ENCODE data around the gene PCDHGB6. TPM values are rescaled to one million over a fixed set of nuclear protein-coding genes. Genes with fewer than 3 reads are reported as not detected.

PCDHGB6 gene
- total RNA-seq, 2 experiments from 2014 or later: 0.06 TPM; not detected in 1

GRCh38 chr5:141388661-141389060 lies 19.2 kb upstream of the PCDHGB6 start:
- Mint-ChIP-seq H3K36me3 (ENCODE audit: low read depth) (peaks cover 33% of the 10 kb centered on the region), H3K27ac (no peak overlapping the region), H3K9me3 (peaks cover 30% of the 10 kb centered on the region), H3K4me1 (ENCODE audit: low read depth) (no peaks in the 10 kb centered on the region), H3K27me3 (peaks cover 89% of the 10 kb centered on the region), H3K4me3 (no peak overlapping the region)
- no peak for TF ChIP-seq CTCF (IDR thresholded peaks at IDR 0.05)
- peaks cover 57 to 88% of the 10 kb centered on the region in 2 experiments for H3K27me3 ChIP-seq (ENCODE audit: control insufficient read depth in 1 of 2, insufficient read depth in 2 of 2, low read length in 2 of 2)
- no peak for ATAC-seq (ENCODE audit: poor library complexity)
- ChIA-PET POLR2A (no interaction called here), CTCF (interaction anchor here (1.5 kb wide), 1 partner anchor 230 kb away, joined by 3 read pairs; the partner anchor contains the start of gene DIAPH1)
- peaks cover 48 to 70% of the 10 kb centered on the region in 2 experiments for H3K9me3 ChIP-seq (ENCODE audit: control insufficient read depth in 1 of 2, insufficient read depth in 1 of 2, low read length in 2 of 2)
- H3K4me3 ChIP-seq (ENCODE audit: low read length): no peak overlapping the region
- no peak overlapping the region for H3K27ac ChIP-seq (ENCODE audit: low read depth in 1 of 2, low read length in 2 of 2)
- intact Hi-C loops (cut with DNase I, micrococcal nuclease): no loop called here
- no peak for DNase-seq
- no peaks in the 10 kb centered on the region for H3K36me3 ChIP-seq (ENCODE audit: insufficient read depth, low read length)
- no peaks in the 10 kb centered on the region for H3K4me1 ChIP-seq (ENCODE audit: insufficient read depth, low read length)

- H3K27ac Mint-ChIP-seq: no peak overlapping the region
- no peaks in the 10 kb centered on the region for H3K36me3 ChIP-seq (ENCODE audit: insufficient read depth, low read length)
- no peak overlapping the region for H3K4me3 ChIP-seq (ENCODE audit: low read length)
- H3K27ac ChIP-seq (ENCODE audit: low read depth in 1 of 2, low read length in 2 of 2): no peak overlapping the region
- peaks cover 58 to 87% of the 10 kb centered on the region in 2 experiments for H3K27me3 ChIP-seq (ENCODE audit: control insufficient read depth in 1 of 2, insufficient read depth in 2 of 2, low read length in 2 of 2)
- intact Hi-C loops (cut with DNase I, micrococcal nuclease): no loop called here
- H3K27me3 Mint-ChIP-seq: peaks cover 89% of the 10 kb centered on the region
- H3K4me1 Mint-ChIP-seq (ENCODE audit: low read depth): no peaks in the 10 kb centered on the region
- H3K36me3 Mint-ChIP-seq (ENCODE audit: low read depth): peaks cover 33% of the 10 kb centered on the region
- ChIA-PET POLR2A (no interaction called here), CTCF (no interaction called here)
- ATAC-seq (ENCODE audit: poor library complexity): no peak
- H3K4me3 Mint-ChIP-seq: no peak overlapping the region
- no peak for TF ChIP-seq CTCF (IDR thresholded peaks at IDR 0.05)
- H3K9me3 ChIP-seq (ENCODE audit: control insufficient read depth in 1 of 2, insufficient read depth in 1 of 2, low read length in 2 of 2): peaks cover 50 to 70% of the 10 kb centered on the region in 2 experiments
- no peaks in the 10 kb centered on the region for H3K4me1 ChIP-seq (ENCODE audit: insufficient read depth, low read length)
- no peak for DNase-seq
- peaks cover 31% of the 10 kb centered on the region for H3K9me3 Mint-ChIP-seq
Measured at GRCh38 chr5:141389153-141390042, 18.4 kb upstream of the PCDHGB6 start.

GRCh38 chr5:141392429-141393198 lies 15.2 kb upstream of the PCDHGB6 start, which contains the start of gene PCDHGA8:
Gene PCDHGA8 (plus strand): TSS chr5:141392633. CDS start chr5:141392814, 181 bp downstream.
- Histone ChIP-seq H3K4me3 (ENCODE audit: low read length) (no peak within 1 kb of the TSS), H3K27me3 (ENCODE audit: control insufficient read depth in 1 of 2, insufficient read depth in 2 of 2, low read length in 2 of 2) (peaks cover 53 to 89% of the 10 kb centered on the region in 2 experiments), H3K36me3 (ENCODE audit: insufficient read depth, low read length) (no peaks in the 10 kb centered on the region), H3K9me3 (ENCODE audit: control insufficient read depth in 1 of 2, insufficient read depth in 1 of 2, low read length in 2 of 2) (peaks cover 49 to 53% of the 10 kb centered on the region in 2 experiments), H3K4me1 (ENCODE audit: insufficient read depth, low read length) (no peaks in the 10 kb centered on the region), H3K27ac (ENCODE audit: low read depth in 1 of 2, low read length in 2 of 2) (no peak within 1 kb of the TSS)
- ChIA-PET POLR2A (no interaction called here), CTCF (interaction anchor here (0.9 to 1.0 kb wide), 2 partner anchors 23 to 171 kb away, joined by 3 to 4 read pairs; partner anchors contain the start of gene PCDHGB3)
- Mint-ChIP-seq H3K36me3 (ENCODE audit: low read depth) (peaks cover 20% of the 10 kb centered on the region), H3K27ac (no peak within 1 kb of the TSS), H3K9me3 (peaks cover 19% of the 10 kb centered on the region), H3K4me3 (no peak within 1 kb of the TSS), H3K4me1 (ENCODE audit: low read depth) (no peaks in the 10 kb centered on the region), H3K27me3 (peaks cover 85% of the 10 kb centered on the region)
- no peak for TF ChIP-seq CTCF (IDR thresholded peaks at IDR 0.05)
- DNase-seq (no peak), ATAC-seq (ENCODE audit: poor library complexity) (no peak)
- intact Hi-C loops (cut with DNase I, micrococcal nuclease): no loop called here
